HG03045 (cell line): ENCODE data around the gene GNAQ.

ENCODE experiments used
- ATAC-seq: cut with Tn5 transposase; IDR thresholded peaks from one replicate; pipeline ENCODE4 v1.9.1; 2021; ENCODE audit warnings: mild to moderate bottlenecking, moderate library complexity; ENCODE audit not compliant: unreplicated experiment

The GNAQ gene

GRCh38 chr9:77827104-77827784 lies 204.4 kb downstream of the GNAQ start:
- no peak for ATAC-seq

GRCh38 chr9:77826621-77827020 lies 205.0 kb downstream of the GNAQ start:
- ATAC-seq = no peak

- ATAC-seq = no peak
Observed at GRCh38 chr9:77826116-77826515, 205.5 kb downstream of the GNAQ start.

GRCh38 chr9:77825361-77825760 lies 206.2 kb downstream of the GNAQ start:
- ATAC-seq = no peak

- no peak for ATAC-seq
Observed at GRCh38 chr9:77820293-77820954, 211.2 kb downstream of the GNAQ start.

GRCh38 chr9:77819657-77820056 lies 212.0 kb downstream of the GNAQ start:
- no peak for ATAC-seq

- ATAC-seq = no peak
Observed at GRCh38 chr9:77817590-77818311, 213.9 kb downstream of the GNAQ start.

- no peak for ATAC-seq
Observed at GRCh38 chr9:77816641-77817341, 214.8 kb downstream of the GNAQ start.

GRCh38 chr9:77815260-77815659 lies 216.4 kb downstream of the GNAQ start:
- ATAC-seq = no peak

GRCh38 chr9:77811832-77812231 lies 219.8 kb downstream of the GNAQ start:
- no peak for ATAC-seq

- no peak for ATAC-seq
Observed at GRCh38 chr9:77810637-77811119, 220.9 kb downstream of the GNAQ start.

GRCh38 chr9:77810047-77810446 lies 221.6 kb downstream of the GNAQ start:
- no peak for ATAC-seq

GRCh38 chr9:77809552-77809951 lies 222.1 kb downstream of the GNAQ start:
- ATAC-seq = no peak

- ATAC-seq = no peak
Observed at GRCh38 chr9:77808751-77809081, 222.9 kb downstream of the GNAQ start.

- ATAC-seq = no peak
Observed at GRCh38 chr9:77807846-77808750, 223.5 kb downstream of the GNAQ start.

GRCh38 chr9:77807281-77807683 lies 224.3 kb downstream of the GNAQ start:
- no peak for ATAC-seq

GRCh38 chr9:77806741-77807140 lies 224.9 kb downstream of the GNAQ start:
- ATAC-seq = no peak

- ATAC-seq = no peak
Observed at GRCh38 chr9:77805810-77806209, 225.8 kb downstream of the GNAQ start.

- ATAC-seq = no peak
Observed at GRCh38 chr9:77803423-77803822, 228.2 kb downstream of the GNAQ start.

GRCh38 chr9:77802515-77803293 lies 228.9 kb downstream of the GNAQ start:
- no peak for ATAC-seq
